ENCODE measurements around the gene FBXO17.

DNA sequence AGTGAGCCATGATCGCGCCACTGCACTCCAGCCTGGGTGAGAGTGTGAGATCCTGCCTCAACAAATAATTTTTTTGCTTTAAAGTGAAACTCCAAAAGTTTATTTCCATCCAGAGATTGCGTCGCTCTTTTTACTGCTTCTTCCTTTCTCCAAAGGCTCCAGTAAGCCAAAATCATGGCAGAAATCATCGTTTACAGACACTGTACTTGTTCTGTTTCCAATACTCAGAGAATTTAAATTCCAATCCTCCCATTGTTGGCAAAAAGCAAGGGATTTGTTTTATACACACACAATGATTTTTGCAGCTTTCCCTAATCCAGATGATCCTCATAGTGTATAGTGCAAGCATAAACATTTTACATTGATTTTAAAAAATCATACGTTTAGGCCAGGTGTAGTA is 41.5 kb upstream of the FBXO17 start:
- TF ChIP-seq, protein P1, sequence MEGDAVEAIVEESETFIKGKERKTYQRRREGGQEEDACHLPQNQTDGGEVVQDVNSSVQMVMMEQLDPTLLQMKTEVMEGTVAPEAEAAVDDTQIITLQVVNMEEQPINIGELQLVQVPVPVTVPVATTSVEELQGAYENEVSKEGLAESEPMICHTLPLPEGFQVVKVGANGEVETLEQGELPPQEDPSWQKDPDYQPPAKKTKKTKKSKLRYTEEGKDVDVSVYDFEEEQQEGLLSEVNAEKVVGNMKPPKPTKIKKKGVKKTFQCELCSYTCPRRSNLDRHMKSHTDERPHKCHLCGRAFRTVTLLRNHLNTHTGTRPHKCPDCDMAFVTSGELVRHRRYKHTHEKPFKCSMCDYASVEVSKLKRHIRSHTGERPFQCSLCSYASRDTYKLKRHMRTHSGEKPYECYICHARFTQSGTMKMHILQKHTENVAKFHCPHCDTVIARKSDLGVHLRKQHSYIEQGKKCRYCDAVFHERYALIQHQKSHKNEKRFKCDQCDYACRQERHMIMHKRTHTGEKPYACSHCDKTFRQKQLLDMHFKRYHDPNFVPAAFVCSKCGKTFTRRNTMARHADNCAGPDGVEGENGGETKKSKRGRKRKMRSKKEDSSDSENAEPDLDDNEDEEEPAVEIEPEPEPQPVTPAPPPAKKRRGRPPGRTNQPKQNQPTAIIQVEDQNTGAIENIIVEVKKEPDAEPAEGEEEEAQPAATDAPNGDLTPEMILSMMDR (IDR thresholded peaks at IDR 0.05), result no peak
- TF ChIP-seq POLR2A (IDR thresholded peaks at IDR 0.05), result no peak
